ENCODE measurements around the gene WDR49.

DNA sequence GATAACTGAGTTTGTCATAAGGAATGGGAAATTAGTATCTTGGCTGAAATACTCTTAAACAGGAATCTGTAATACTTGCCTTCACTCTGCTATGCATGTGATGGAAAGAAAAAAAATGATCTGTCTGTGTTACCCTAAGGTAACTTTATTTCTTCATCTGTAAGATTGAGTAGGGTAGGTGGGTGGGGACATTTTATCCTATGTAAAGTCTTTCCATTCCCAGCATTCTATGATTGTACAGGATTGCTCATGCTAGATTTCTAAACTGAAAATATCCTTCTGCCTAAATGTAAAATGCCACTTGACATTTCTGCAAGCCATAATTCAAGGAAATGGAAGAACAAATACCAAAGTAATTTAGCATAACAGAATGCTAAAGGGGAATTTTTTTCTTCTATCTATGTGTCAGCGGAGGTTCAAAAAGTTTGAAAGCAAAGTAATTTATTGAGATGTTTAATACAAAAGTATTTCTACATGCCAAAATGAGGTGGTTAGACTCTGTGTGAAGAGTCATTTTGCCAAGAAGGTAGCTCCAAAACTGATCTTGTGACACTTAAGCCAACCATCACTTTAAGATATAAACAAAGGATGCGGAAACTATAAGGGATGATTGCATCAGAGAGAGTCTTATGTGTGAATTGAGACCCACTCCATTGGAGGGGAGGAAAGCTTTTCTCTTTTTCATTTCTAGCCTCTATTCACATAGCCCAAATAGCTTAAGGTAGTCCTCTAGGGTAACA, 133.3 kb downstream of the WDR49 start:
- TF ChIP-seq POLR2A (IDR thresholded peaks at IDR 0.05), result no peak
- TF ChIP-seq, protein P1, sequence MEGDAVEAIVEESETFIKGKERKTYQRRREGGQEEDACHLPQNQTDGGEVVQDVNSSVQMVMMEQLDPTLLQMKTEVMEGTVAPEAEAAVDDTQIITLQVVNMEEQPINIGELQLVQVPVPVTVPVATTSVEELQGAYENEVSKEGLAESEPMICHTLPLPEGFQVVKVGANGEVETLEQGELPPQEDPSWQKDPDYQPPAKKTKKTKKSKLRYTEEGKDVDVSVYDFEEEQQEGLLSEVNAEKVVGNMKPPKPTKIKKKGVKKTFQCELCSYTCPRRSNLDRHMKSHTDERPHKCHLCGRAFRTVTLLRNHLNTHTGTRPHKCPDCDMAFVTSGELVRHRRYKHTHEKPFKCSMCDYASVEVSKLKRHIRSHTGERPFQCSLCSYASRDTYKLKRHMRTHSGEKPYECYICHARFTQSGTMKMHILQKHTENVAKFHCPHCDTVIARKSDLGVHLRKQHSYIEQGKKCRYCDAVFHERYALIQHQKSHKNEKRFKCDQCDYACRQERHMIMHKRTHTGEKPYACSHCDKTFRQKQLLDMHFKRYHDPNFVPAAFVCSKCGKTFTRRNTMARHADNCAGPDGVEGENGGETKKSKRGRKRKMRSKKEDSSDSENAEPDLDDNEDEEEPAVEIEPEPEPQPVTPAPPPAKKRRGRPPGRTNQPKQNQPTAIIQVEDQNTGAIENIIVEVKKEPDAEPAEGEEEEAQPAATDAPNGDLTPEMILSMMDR (IDR thresholded peaks at IDR 0.05), result no peak
